Endodermal cell (in vitro differentiated cells): Measurements from ENCODE around the gene SLC7A8. TPM values are rescaled to one million over a fixed set of nuclear protein-coding genes. Genes with fewer than 3 reads are reported as not detected.

Experiments used
- DNase-seq: peaks from one replicate; pipeline ENCODE4 v3.0.0-alpha.2; 2017
- H3K27ac ChIP-seq: 2 replicates; pipeline ENCODE4 v1.5.1; 2013; ENCODE audit warnings: mild to moderate bottlenecking, low read depth, low read length, moderate library complexity
- H3K27me3 ChIP-seq: 2 replicates; pipeline ENCODE4 v1.6.1; 2013; ENCODE audit warnings: mild to moderate bottlenecking, low read length, moderate library complexity; ENCODE audit not compliant: insufficient read depth, control insufficient read depth, poor library complexity, severe bottlenecking
- H3K36me3 ChIP-seq: 2 replicates; pipeline ENCODE4 v1.7.0; 2013; ENCODE audit warnings: mild to moderate bottlenecking, low read length, moderate library complexity; ENCODE audit not compliant: control insufficient read depth, insufficient read depth
- H3K4me1 ChIP-seq: one replicate; pipeline ENCODE4 v1.7.0; 2013; ENCODE audit warnings: low read length; ENCODE audit not compliant: control insufficient read depth, insufficient read depth
- H3K4me3 ChIP-seq: 2 replicates; pipeline ENCODE4 v1.5.1; 2013; ENCODE audit warnings: mild to moderate bottlenecking, low read length, moderate library complexity
- H3K9ac ChIP-seq: 2 replicates; pipeline ENCODE4 v1.6.1; 2013; ENCODE audit warnings: mild to moderate bottlenecking, low read length, moderate library complexity; ENCODE audit not compliant: poor library complexity, severe bottlenecking; ENCODE audit errors: extremely low read depth
- H3K9me3 ChIP-seq: 2 replicates; pipeline ENCODE4 v1.6.1; 2013; ENCODE audit warnings: mild to moderate bottlenecking, low read length, moderate library complexity; ENCODE audit not compliant: control insufficient read depth
- H3K27ac Mint-ChIP-seq: 2 replicates; pipeline ENCODE4 v1.8.0; 2020; ENCODE audit warnings: mixed read lengths
- H3K27me3 Mint-ChIP-seq: 2 replicates; pipeline ENCODE4 v1.8.0; 2021; ENCODE audit warnings: mild to moderate bottlenecking, mixed read lengths; ENCODE audit not compliant: insufficient read depth
- H3K36me3 Mint-ChIP-seq: 2 replicates; pipeline ENCODE4 v1.8.0; 2020; ENCODE audit warnings: low read depth, mixed read lengths
- H3K4me1 Mint-ChIP-seq: 2 replicates; pipeline ENCODE4 v1.8.0; 2020; ENCODE audit warnings: mixed read lengths
- H3K4me3 Mint-ChIP-seq: 2 replicates; pipeline ENCODE4 v1.8.0; 2020; ENCODE audit warnings: mild to moderate bottlenecking, moderate library complexity, mixed read lengths
- H3K9me3 Mint-ChIP-seq: 2 replicates; pipeline ENCODE4 v1.8.0; 2020; ENCODE audit warnings: mild to moderate bottlenecking, mixed read lengths
- CTCF ChIP-seq: fragments of 200-600 bp; sonication (generic); conservative IDR thresholded peaks from 2 replicates; pipeline ENCODE4 v1.5.0; 2021; ENCODE audit warnings: antibody characterized with exemption, mild to moderate bottlenecking
- WGBS, 2 experiments: methylation state at CpG; one replicate each; pipeline versions ENCODE4 v1.1.5 to v1.1.7; 2013; ENCODE audit warnings: missing lambda C conversion rate in 2 of 2, mixed read lengths in 1 of 2; ENCODE audit not compliant: insufficient coverage in 1 of 2, insufficient read length in 1 of 2; 5-methylcytosine and 5-hydroxymethylcytosine counted together
- total RNA-seq, 2 donors: library from RNA; stranded (reverse); fragmentation: NEBNext Ultra II Directional in 1 of 2; extraction: Animal tissue kit (Norgen Biotek cat#: 25700) in 1 of 2; gene quantifications; 2 replicates in 1 of 2; 3 replicates in 1 of 2; pipeline ENCODE4 v1.2.1, GENCODE V29; 2021

The SLC7A8 gene
- total RNA-seq, 2 donors from 2014 or later, result 47.6 to 48.9 TPM

GRCh38 chr14:23120541-23121251, 62.8 kb downstream of the SLC7A8 start:
- Mint-ChIP-seq H3K4me3 (no peak overlapping the region), H3K4me1 (peaks cover 47% of the 10 kb centered on the region)

GRCh38 chr14:23119363-23120327, 63.8 kb downstream of the SLC7A8 start:
- TF ChIP-seq CTCF, result no peak
- H3K36me3 ChIP-seq, result no peaks in the 10 kb centered on the region
- Mint-ChIP-seq H3K27ac (no peak overlapping the region), H3K9me3 (no peaks in the 10 kb centered on the region), H3K36me3 (no peaks in the 10 kb centered on the region), H3K27me3 (peaks cover 13% of the 10 kb centered on the region), H3K4me3 (no peak overlapping the region), H3K4me1 (peaks cover 54% of the 10 kb centered on the region)
- 74 to 85% methylated on average over 9 to 16 of the region's 16 CpGs for WGBS, 2 experiments
- H3K9ac ChIP-seq, result no peak overlapping the region
- no peak overlapping the region for H3K27ac ChIP-seq
- H3K27me3 ChIP-seq, result no peaks in the 10 kb centered on the region
- H3K4me1 ChIP-seq, result peaks cover 12% of the 10 kb centered on the region
- H3K9me3 ChIP-seq, result no peaks in the 10 kb centered on the region
- H3K4me3 ChIP-seq, result no peak overlapping the region
- peak; percentile 68 for DNase-seq

More at GRCh38 chr14:23120541-23121251, 62.8 kb downstream of the SLC7A8 start:
- Histone ChIP-seq H3K9ac (no peak overlapping the region), H3K4me3 (no peak overlapping the region), H3K4me1 (peaks cover 12% of the 10 kb centered on the region), H3K9me3 (no peaks in the 10 kb centered on the region), H3K27ac (no peak overlapping the region), H3K27me3 (no peaks in the 10 kb centered on the region), H3K36me3 (no peaks in the 10 kb centered on the region)
- TF ChIP-seq CTCF, result peak; percentile 100
- 16 to 22% methylated on average over 8 to 9 of the region's 9 CpGs for WGBS, 2 experiments
- peak; percentile 96 for DNase-seq
- peaks cover 6% of the 10 kb centered on the region for H3K27me3 Mint-ChIP-seq
- no peaks in the 10 kb centered on the region for H3K36me3 Mint-ChIP-seq
- H3K27ac Mint-ChIP-seq, result peak overlapping the region; percentile 58
- H3K9me3 Mint-ChIP-seq, result no peaks in the 10 kb centered on the region

GRCh38 chr14:23118506-23119362, 64.7 kb downstream of the SLC7A8 start, which contains the start of gene CEBPE:
Gene CEBPE, minus strand, starts transcription at chr14:23119255. Its CDS starts 164 bp downstream, at chr14:23119091.
- Mint-ChIP-seq H3K27ac (no peak within 1 kb of the TSS), H3K9me3 (no peaks in the 10 kb centered on the region), H3K36me3 (no peaks in the 10 kb centered on the region), H3K4me1 (peaks cover 54% of the 10 kb centered on the region), H3K4me3 (no peak within 1 kb of the TSS), H3K27me3 (peaks cover 18% of the 10 kb centered on the region)
- Histone ChIP-seq H3K36me3 (no peaks in the 10 kb centered on the region), H3K27me3 (no peaks in the 10 kb centered on the region), H3K4me1 (peaks cover 12% of the 10 kb centered on the region), H3K9me3 (no peaks in the 10 kb centered on the region), H3K4me3 (no peak within 1 kb of the TSS), H3K9ac (no peak within 1 kb of the TSS), H3K27ac (no peak within 1 kb of the TSS)
- TF ChIP-seq CTCF, result no peak
- DNase-seq, result no peak
- 92 to 93% methylated on average over 14 to 32 of the region's 32 CpGs for WGBS, 2 experiments
